Endodermal cell (in vitro differentiated cells): Measurements from ENCODE around the gene UBASH3A. TPM values are rescaled to one million over a fixed set of nuclear protein-coding genes. Genes with fewer than 3 reads are reported as not detected.

ENCODE experiments used
- DNase-seq: peaks from one replicate; pipeline ENCODE4 v3.0.0-alpha.2; 2017
- H3K27ac ChIP-seq: 2 replicates; pipeline ENCODE4 v1.5.1; 2013; ENCODE audit warnings: mild to moderate bottlenecking, low read depth, low read length, moderate library complexity
- H3K27me3 ChIP-seq: 2 replicates; pipeline ENCODE4 v1.6.1; 2013; ENCODE audit warnings: mild to moderate bottlenecking, low read length, moderate library complexity; ENCODE audit not compliant: insufficient read depth, control insufficient read depth, poor library complexity, severe bottlenecking
- H3K36me3 ChIP-seq: 2 replicates; pipeline ENCODE4 v1.7.0; 2013; ENCODE audit warnings: mild to moderate bottlenecking, low read length, moderate library complexity; ENCODE audit not compliant: control insufficient read depth, insufficient read depth
- H3K4me1 ChIP-seq: one replicate; pipeline ENCODE4 v1.7.0; 2013; ENCODE audit warnings: low read length; ENCODE audit not compliant: control insufficient read depth, insufficient read depth
- H3K4me3 ChIP-seq: 2 replicates; pipeline ENCODE4 v1.5.1; 2013; ENCODE audit warnings: mild to moderate bottlenecking, low read length, moderate library complexity
- H3K9ac ChIP-seq: 2 replicates; pipeline ENCODE4 v1.6.1; 2013; ENCODE audit warnings: mild to moderate bottlenecking, low read length, moderate library complexity; ENCODE audit not compliant: poor library complexity, severe bottlenecking; ENCODE audit errors: extremely low read depth
- H3K9me3 ChIP-seq: 2 replicates; pipeline ENCODE4 v1.6.1; 2013; ENCODE audit warnings: mild to moderate bottlenecking, low read length, moderate library complexity; ENCODE audit not compliant: control insufficient read depth
- H3K27ac Mint-ChIP-seq: 2 replicates; pipeline ENCODE4 v1.8.0; 2020; ENCODE audit warnings: mixed read lengths
- H3K27me3 Mint-ChIP-seq: 2 replicates; pipeline ENCODE4 v1.8.0; 2021; ENCODE audit warnings: mild to moderate bottlenecking, mixed read lengths; ENCODE audit not compliant: insufficient read depth
- H3K36me3 Mint-ChIP-seq: 2 replicates; pipeline ENCODE4 v1.8.0; 2020; ENCODE audit warnings: low read depth, mixed read lengths
- H3K4me1 Mint-ChIP-seq: 2 replicates; pipeline ENCODE4 v1.8.0; 2020; ENCODE audit warnings: mixed read lengths
- H3K4me3 Mint-ChIP-seq: 2 replicates; pipeline ENCODE4 v1.8.0; 2020; ENCODE audit warnings: mild to moderate bottlenecking, moderate library complexity, mixed read lengths
- H3K9me3 Mint-ChIP-seq: 2 replicates; pipeline ENCODE4 v1.8.0; 2020; ENCODE audit warnings: mild to moderate bottlenecking, mixed read lengths
- WGBS, 2 experiments: methylation state at CpG; one replicate each; pipeline versions ENCODE4 v1.1.5 to v1.1.7; 2013; ENCODE audit warnings: missing lambda C conversion rate in 2 of 2, mixed read lengths in 1 of 2; ENCODE audit not compliant: insufficient coverage in 1 of 2, insufficient read length in 1 of 2; 5-methylcytosine and 5-hydroxymethylcytosine counted together
- total RNA-seq, 2 donors: library from RNA; stranded (reverse); fragmentation: NEBNext Ultra II Directional in 1 of 2; extraction: Animal tissue kit (Norgen Biotek cat#: 25700) in 1 of 2; gene quantifications; 2 replicates in 1 of 2; 3 replicates in 1 of 2; pipeline ENCODE4 v1.2.1, GENCODE V29; 2021
- TF ChIP-seq, protein P1 (sequence below): fragments of 200-600 bp; sonication (generic); conservative IDR thresholded peaks from 2 replicates; pipeline ENCODE4 v1.5.0; 2021; ENCODE audit warnings: antibody characterized with exemption, mild to moderate bottlenecking

UBASH3A gene
- total RNA-seq, 2 donors from 2014 or later: not detected

DNA sequence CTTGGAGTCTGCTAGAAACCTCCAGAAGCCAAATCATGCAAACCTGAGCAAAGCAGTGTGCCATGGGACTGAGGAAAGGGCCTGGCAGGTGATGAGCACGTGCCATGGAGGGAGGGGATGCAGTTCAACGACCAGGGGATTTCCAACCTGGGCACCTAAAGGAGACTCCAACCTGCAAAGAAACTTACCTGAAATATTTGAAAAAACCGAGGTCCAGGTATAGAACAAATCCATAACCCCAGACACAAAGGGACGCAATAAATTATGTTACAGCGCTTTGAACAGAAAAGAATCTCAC is 8.9 kb downstream of the UBASH3A start:
- no peaks in the 10 kb centered on the region for H3K36me3 Mint-ChIP-seq
- TF ChIP-seq, protein P1, sequence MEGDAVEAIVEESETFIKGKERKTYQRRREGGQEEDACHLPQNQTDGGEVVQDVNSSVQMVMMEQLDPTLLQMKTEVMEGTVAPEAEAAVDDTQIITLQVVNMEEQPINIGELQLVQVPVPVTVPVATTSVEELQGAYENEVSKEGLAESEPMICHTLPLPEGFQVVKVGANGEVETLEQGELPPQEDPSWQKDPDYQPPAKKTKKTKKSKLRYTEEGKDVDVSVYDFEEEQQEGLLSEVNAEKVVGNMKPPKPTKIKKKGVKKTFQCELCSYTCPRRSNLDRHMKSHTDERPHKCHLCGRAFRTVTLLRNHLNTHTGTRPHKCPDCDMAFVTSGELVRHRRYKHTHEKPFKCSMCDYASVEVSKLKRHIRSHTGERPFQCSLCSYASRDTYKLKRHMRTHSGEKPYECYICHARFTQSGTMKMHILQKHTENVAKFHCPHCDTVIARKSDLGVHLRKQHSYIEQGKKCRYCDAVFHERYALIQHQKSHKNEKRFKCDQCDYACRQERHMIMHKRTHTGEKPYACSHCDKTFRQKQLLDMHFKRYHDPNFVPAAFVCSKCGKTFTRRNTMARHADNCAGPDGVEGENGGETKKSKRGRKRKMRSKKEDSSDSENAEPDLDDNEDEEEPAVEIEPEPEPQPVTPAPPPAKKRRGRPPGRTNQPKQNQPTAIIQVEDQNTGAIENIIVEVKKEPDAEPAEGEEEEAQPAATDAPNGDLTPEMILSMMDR: no peak
- Histone ChIP-seq H3K4me1 (no peaks in the 10 kb centered on the region), H3K36me3 (no peaks in the 10 kb centered on the region), H3K9me3 (no peaks in the 10 kb centered on the region), H3K4me3 (no peak overlapping the region), H3K27me3 (no peaks in the 10 kb centered on the region), H3K9ac (no peak overlapping the region), H3K27ac (no peak overlapping the region)
- H3K9me3 Mint-ChIP-seq: no peaks in the 10 kb centered on the region
- DNase-seq: no peak
- H3K4me3 Mint-ChIP-seq: no peak overlapping the region
- no peaks in the 10 kb centered on the region for H3K27me3 Mint-ChIP-seq
- no peaks in the 10 kb centered on the region for H3K4me1 Mint-ChIP-seq
- WGBS, 2 experiments: 70 to 89% methylated on average over 2 to 5 of the region's 5 CpGs
- no peak overlapping the region for H3K27ac Mint-ChIP-seq

DNA sequence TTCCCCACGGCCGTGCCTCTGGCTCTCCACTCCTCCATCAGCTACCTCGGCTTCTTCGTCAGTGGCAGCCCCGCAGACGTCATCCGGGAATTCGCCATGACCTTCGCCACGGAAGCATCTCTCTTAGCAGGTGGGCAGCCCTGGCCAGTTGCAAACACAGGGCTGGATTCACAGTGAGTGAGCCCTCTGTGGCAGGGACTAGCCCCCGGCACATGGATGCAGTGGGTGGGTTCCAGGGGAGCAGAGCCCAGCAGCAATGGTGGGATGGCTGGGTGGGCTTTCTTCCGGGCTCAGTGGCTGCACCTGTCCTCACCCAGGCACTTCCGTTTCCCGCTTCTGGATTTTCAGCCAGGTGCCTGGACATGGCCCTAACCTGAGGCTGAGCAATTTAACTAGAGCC is 9.4 kb downstream of the UBASH3A start:
- H3K4me3 Mint-ChIP-seq: no peak overlapping the region

DNA sequence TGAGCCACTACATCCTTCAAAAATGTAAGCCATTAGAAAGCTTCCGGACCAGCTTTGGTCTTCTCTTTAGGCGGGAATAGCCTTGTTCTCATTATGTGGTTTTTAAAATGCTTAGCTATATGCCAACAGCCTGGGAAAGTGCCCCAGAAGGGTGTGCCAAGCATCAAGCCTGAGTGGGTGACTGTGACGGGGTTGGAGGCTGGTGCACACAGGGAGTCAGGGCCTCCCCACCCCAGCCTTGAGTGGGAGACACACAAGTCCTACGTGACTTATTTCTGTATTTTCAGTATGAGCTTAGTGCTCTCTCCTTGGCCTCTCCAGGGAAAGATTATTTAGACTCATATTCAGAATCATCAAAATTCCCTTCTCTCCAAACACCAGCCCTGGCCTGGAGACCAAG is 9.8 kb downstream of the UBASH3A start:
- Mint-ChIP-seq H3K4me3 (no peak overlapping the region), H3K27me3 (no peaks in the 10 kb centered on the region), H3K9me3 (no peaks in the 10 kb centered on the region), H3K4me1 (no peaks in the 10 kb centered on the region), H3K36me3 (no peaks in the 10 kb centered on the region), H3K27ac (no peak overlapping the region)
- H3K27me3 ChIP-seq: no peaks in the 10 kb centered on the region
- H3K4me1 ChIP-seq: no peaks in the 10 kb centered on the region
- H3K9ac ChIP-seq: no peak overlapping the region
- TF ChIP-seq, protein P1: no peak
- no peaks in the 10 kb centered on the region for H3K36me3 ChIP-seq
- H3K9me3 ChIP-seq: no peaks in the 10 kb centered on the region
- H3K27ac ChIP-seq: no peak overlapping the region
- no peak for DNase-seq
- no peak overlapping the region for H3K4me3 ChIP-seq
- WGBS, 2 experiments: 94 to 100% methylated on average over 2 to 4 of the region's 4 CpGs

More for the DNA sequence above, 9.4 kb downstream of the UBASH3A start:
- H3K9ac ChIP-seq: no peak overlapping the region
- H3K9me3 ChIP-seq: no peaks in the 10 kb centered on the region
- H3K9me3 Mint-ChIP-seq: no peaks in the 10 kb centered on the region
- no peak overlapping the region for H3K4me3 ChIP-seq
- H3K27ac Mint-ChIP-seq: no peak overlapping the region
- H3K4me1 ChIP-seq: no peaks in the 10 kb centered on the region
- no peak overlapping the region for H3K27ac ChIP-seq
- TF ChIP-seq, protein P1: no peak
- H3K27me3 Mint-ChIP-seq: no peaks in the 10 kb centered on the region
- H3K27me3 ChIP-seq: no peaks in the 10 kb centered on the region
- no peaks in the 10 kb centered on the region for H3K36me3 Mint-ChIP-seq
- no peaks in the 10 kb centered on the region for H3K36me3 ChIP-seq
- DNase-seq: no peak
- H3K4me1 Mint-ChIP-seq: no peaks in the 10 kb centered on the region
- WGBS, 2 experiments: 87 to 98% methylated on average over 8 to 14 of the region's 14 CpGs
